Keratinocyte (primary cell): ENCODE data around the gene SNRPA1. TPM values are rescaled to one million over a fixed set of nuclear protein-coding genes. Genes with fewer than 3 reads are reported as not detected.

Experiments
- DNase-seq: peaks from one replicate; pipeline ENCODE4 v3.0.0-alpha.2; 2011; ENCODE audit warnings: low read depth, missing footprints, low spot score
- FAIRE-seq: peaks from 2 replicates; lab custom pipeline; 2011; peaks lifted over from hg19 to GRCh38; lab: Jason Lieb, UNC
- H2AFZ ChIP-seq: 2 replicates; pipeline ENCODE4 v1.6.0; 2012; ENCODE audit warnings: low read length, control low read depth, inconsistent platforms; ENCODE audit not compliant: control insufficient read depth
- H3K27ac ChIP-seq: 2 replicates; pipeline ENCODE4 v1.5.1; 2011; ENCODE audit warnings: low read length; ENCODE audit not compliant: control insufficient read depth, insufficient read depth
- H3K27me3 ChIP-seq: 3 replicates; pipeline ENCODE4 v1.6.0; 2011; ENCODE audit warnings: low read length; ENCODE audit not compliant: control insufficient read depth, insufficient read depth; ENCODE audit errors: extremely low read depth
- H3K36me3 ChIP-seq, 2 experiments: 2 replicates in 1 of 2; 3 replicates in 1 of 2; pipeline ENCODE4 v1.5.1; 2011; ENCODE audit warnings: low read length in 2 of 2, mild to moderate bottlenecking in 1 of 2; ENCODE audit not compliant: control insufficient read depth in 2 of 2, insufficient read depth in 2 of 2; ENCODE audit errors: extremely low read depth in 1 of 2
- H3K4me1 ChIP-seq: 3 replicates; pipeline ENCODE4 v1.5.1; 2011; ENCODE audit warnings: low read length; ENCODE audit not compliant: control insufficient read depth, insufficient read depth; ENCODE audit errors: extremely low read depth
- H3K4me2 ChIP-seq: 3 replicates; pipeline ENCODE4 v1.6.0; 2011; ENCODE audit warnings: low read depth, low read length; ENCODE audit not compliant: control insufficient read depth, insufficient read depth; ENCODE audit errors: extremely low read depth
- H3K4me3 ChIP-seq, 3 experiments: fragments of 200-600 bp in 1 of 3; sonication (generic) in 1 of 3; 2 replicates in 2 of 3; 3 replicates in 1 of 3; pipeline ENCODE4 v1.5.1; 2011 to 2016; ENCODE audit warnings: low read length in 3 of 3, mild to moderate bottlenecking in 3 of 3, control low read depth in 2 of 3, inconsistent platforms in 1 of 3, low read depth in 1 of 3, mixed read lengths in 1 of 3, mixed run types in 1 of 3, moderate library complexity in 1 of 3; ENCODE audit not compliant: control insufficient read depth in 2 of 3, insufficient read depth in 2 of 3; ENCODE audit errors: extremely low read depth in 1 of 3
- H3K79me2 ChIP-seq: 2 replicates; pipeline ENCODE4 v1.6.0; 2012; ENCODE audit warnings: low read length; ENCODE audit not compliant: control insufficient read depth, insufficient read depth
- H3K9ac ChIP-seq: 3 replicates; pipeline ENCODE4 v1.6.0; 2011; ENCODE audit warnings: low read length; ENCODE audit not compliant: control insufficient read depth, insufficient read depth; ENCODE audit errors: extremely low read depth
- H3K9me1 ChIP-seq: 3 replicates; pipeline ENCODE4 v1.6.0; 2011; ENCODE audit warnings: low read length; ENCODE audit not compliant: control insufficient read depth, insufficient read depth; ENCODE audit errors: extremely low read depth
- H3K9me3 ChIP-seq: 2 replicates; pipeline ENCODE4 v1.5.1; 2012; ENCODE audit warnings: low read depth, low read length; ENCODE audit not compliant: control insufficient read depth
- H4K20me1 ChIP-seq: 3 replicates; pipeline ENCODE4 v1.6.0; 2011; ENCODE audit warnings: low read length; ENCODE audit not compliant: control insufficient read depth, insufficient read depth; ENCODE audit errors: extremely low read depth
- CTCF ChIP-seq, 3 experiments: IDR thresholded peaks in 1 of 3; conservative IDR thresholded peaks in 1 of 3; optimal IDR thresholded peaks in 1 of 3; 2 replicates in 2 of 3; 3 replicates in 1 of 3; pipeline versions ENCODE3 to v1.5.1; 2011; ENCODE audit warnings: low read length in 3 of 3, mild to moderate bottlenecking in 3 of 3, moderate library complexity in 2 of 3, control low read depth in 1 of 3, inconsistent platforms in 1 of 3; ENCODE audit not compliant: insufficient read depth in 2 of 3; ENCODE audit errors: extremely low read depth in 1 of 3
- EZH2 ChIP-seq: IDR thresholded peaks from one replicate; pipeline ENCODE4 v1.6.1; 2012; ENCODE audit warnings: inconsistent platforms, mild to moderate bottlenecking, low read length, moderate library complexity
- dilution Hi-C: fragments of 300-500 bp; cut with MboI; formaldehyde crosslinking; loops from one replicate; pipeline ENCODE4 v1.7.0; 2020; ENCODE audit warnings: low sequenced_read_pairs; ENCODE audit not compliant: extremely low pct_ligation_motif_present
- polyA plus RNA-seq, 5 experiments: library from polyadenylated mRNA; depleted of rRNA in 3 of 5; stranded (reverse) in 3 of 5; stranded (forward) in 1 of 5; unstranded in 1 of 5; fragments of >200 nt; gene quantifications; 1 replicate in 1 of 5; 2 replicates in 3 of 5; 3 replicates in 1 of 5; pipeline versions ENCODE4 v1.2.1 to v1.2.3, GENCODE V29; 2011 to 2012; ENCODE audit warnings: missing spikeins in 2 of 5, low read depth in 1 of 5, low replicate concordance in 1 of 5

Gene SNRPA1
- polyA plus RNA-seq, 1 donor (not counting 4 experiments of a cell fraction or from before 2014, with no cell fraction given): 106 TPM

- TF ChIP-seq CTCF (optimal IDR thresholded peaks at IDR 0.05 in 1 of 3, IDR thresholded peaks at IDR 0.05 in 1 of 3, conservative IDR thresholded peaks at IDR 0.05 in 1 of 3; ENCODE audit: extremely low read depth in 1 of 3, insufficient read depth in 2 of 3, low read length in 3 of 3) (no peak), EZH2 (no peak)
- no peak for DNase-seq
These were observed 27.9 kb upstream of the SNRPA1 start for GRCh38 chr15:101322854-101323477.

GRCh38 chr15:101322016-101322695 is 27.1 kb upstream of the SNRPA1 start:
- FAIRE-seq (no peak), DNase-seq (no peak)
- Histone ChIP-seq H3K27me3 (no peaks in the 10 kb centered on the region), H3K4me2 (no peak overlapping the region), H3K9me3 (no peaks in the 10 kb centered on the region), H3K9ac (no peak overlapping the region), H2AFZ (no peak overlapping the region), H3K79me2 (no peaks in the 10 kb centered on the region), H3K9me1 (no peaks in the 10 kb centered on the region), H3K4me1 (peaks cover 14% of the 10 kb centered on the region), H3K4me3 (no peak overlapping the region), H3K27ac (no peak overlapping the region), H4K20me1 (no peaks in the 10 kb centered on the region), H3K36me3 (peaks cover 0 to 3% of the 10 kb centered on the region in 2 experiments)
- TF ChIP-seq EZH2 (no peak), CTCF (optimal IDR thresholded peaks at IDR 0.05 in 1 of 3, IDR thresholded peaks at IDR 0.05 in 1 of 3, conservative IDR thresholded peaks at IDR 0.05 in 1 of 3; ENCODE audit: extremely low read depth in 1 of 3, insufficient read depth in 2 of 3, low read length in 3 of 3) (no peak)
- dilution Hi-C loops: no loop called here

More at GRCh38 chr15:101322854-101323477, 27.9 kb upstream of the SNRPA1 start:
- H3K9me3 ChIP-seq: no peaks in the 10 kb centered on the region
- H3K4me1 ChIP-seq: peaks cover 12% of the 10 kb centered on the region
- H3K36me3 ChIP-seq: peaks cover 0 to 3% of the 10 kb centered on the region in 2 experiments
- H3K9ac ChIP-seq: no peak overlapping the region
- H3K9me1 ChIP-seq: no peaks in the 10 kb centered on the region
- FAIRE-seq: no peak
- no peaks in the 10 kb centered on the region for H3K79me2 ChIP-seq
- H4K20me1 ChIP-seq: no peaks in the 10 kb centered on the region
- dilution Hi-C loops: no loop called here
- no peak overlapping the region for H2AFZ ChIP-seq
- H3K4me2 ChIP-seq: no peak overlapping the region
- H3K27ac ChIP-seq: no peak overlapping the region
- H3K27me3 ChIP-seq: no peaks in the 10 kb centered on the region
- no peak overlapping the region for H3K4me3 ChIP-seq
